Erythroblast (primary cell): Measurements from ENCODE around the gene LFNG.

Experiments
- GATA1 ChIP-seq: IDR thresholded peaks from 2 replicates; pipeline ENCODE4 v1.6.1; 2011; ENCODE audit warnings: low read depth, mild to moderate bottlenecking, control low read depth, low read length, moderate library complexity
- POLR2A ChIP-seq: IDR thresholded peaks from 2 replicates; pipeline ENCODE4 v1.6.1; 2011; ENCODE audit warnings: mild to moderate bottlenecking, low read length

DNA sequence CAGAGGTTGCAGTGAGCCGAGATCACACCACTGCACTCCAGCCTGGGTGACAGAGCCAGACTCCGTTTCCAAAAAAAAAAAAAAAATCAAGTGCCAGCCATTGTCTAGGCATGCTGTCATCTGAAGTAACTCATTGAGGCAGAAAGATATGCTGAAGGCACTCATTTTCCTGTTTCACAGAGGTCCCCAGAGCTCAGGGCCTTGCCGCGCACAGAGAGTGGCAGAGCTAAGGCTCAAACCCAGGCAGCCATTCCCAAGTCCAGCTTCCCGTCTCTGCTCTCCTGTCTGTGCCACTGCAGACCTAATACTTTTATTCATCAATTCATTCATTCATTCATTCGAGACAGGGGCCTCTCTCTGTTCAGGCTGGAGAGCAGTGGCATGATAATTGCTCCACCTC lies 46.8 kb upstream of the LFNG start:
- TF ChIP-seq POLR2A: no peak
- no peak for TF ChIP-seq GATA1
